Testis (tissue), 2 donors: ENCODE results near the gene PDLIM5.

ENCODE experiments used
- POLR2A ChIP-seq: fragments of 450-650 bp; IDR thresholded peaks from one replicate; pipeline ENCODE4 v1.6.1; 2017; ENCODE audit warnings: antibody characterized with exemption, mild to moderate bottlenecking, moderate library complexity
- TF ChIP-seq, protein P1 (sequence below), 3 experiments: fragments of 450-650 bp in 2 of 3; fragments of 200-600 bp in 1 of 3; sonication (generic) in 1 of 3; IDR thresholded peaks; one replicate each; pipeline ENCODE4 v1.5.1; 2016 to 2019; ENCODE audit warnings: antibody characterized with exemption in 3 of 3, mild to moderate bottlenecking in 2 of 3, moderate library complexity in 1 of 3

DNA sequence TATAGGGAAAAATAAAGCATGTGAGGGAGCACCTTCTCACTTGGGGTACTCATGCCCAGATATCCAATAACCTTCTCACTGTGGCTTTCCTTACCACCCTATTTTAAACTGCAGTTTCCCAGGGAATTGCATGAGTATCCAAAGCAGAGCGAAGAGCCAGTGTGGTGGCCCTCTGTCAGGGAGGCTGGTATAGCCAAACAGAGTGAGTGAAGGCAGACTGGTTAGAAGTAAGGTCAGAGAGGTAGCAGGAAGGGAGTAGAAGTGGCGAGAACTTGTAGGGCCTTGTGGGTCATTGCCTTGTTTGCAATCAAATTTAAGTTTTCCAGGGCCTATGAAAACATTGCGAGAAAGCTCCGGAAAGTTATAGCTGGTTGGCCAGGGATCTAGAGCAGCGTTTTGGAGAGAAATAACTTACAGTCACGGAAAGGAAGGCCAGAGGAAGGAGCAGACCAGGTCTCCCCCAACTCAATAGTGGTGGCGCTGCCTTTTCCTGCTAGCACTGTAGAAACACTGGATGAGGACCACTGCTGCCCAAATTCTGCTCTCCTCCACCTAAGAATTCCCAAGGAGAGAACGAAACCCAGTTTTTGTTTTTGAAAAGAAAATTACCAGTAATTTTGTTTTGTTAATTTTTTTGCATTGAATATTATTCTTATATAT lies 77.2 kb downstream of the PDLIM5 start:
- no peak for TF ChIP-seq POLR2A
- TF ChIP-seq, protein P1, sequence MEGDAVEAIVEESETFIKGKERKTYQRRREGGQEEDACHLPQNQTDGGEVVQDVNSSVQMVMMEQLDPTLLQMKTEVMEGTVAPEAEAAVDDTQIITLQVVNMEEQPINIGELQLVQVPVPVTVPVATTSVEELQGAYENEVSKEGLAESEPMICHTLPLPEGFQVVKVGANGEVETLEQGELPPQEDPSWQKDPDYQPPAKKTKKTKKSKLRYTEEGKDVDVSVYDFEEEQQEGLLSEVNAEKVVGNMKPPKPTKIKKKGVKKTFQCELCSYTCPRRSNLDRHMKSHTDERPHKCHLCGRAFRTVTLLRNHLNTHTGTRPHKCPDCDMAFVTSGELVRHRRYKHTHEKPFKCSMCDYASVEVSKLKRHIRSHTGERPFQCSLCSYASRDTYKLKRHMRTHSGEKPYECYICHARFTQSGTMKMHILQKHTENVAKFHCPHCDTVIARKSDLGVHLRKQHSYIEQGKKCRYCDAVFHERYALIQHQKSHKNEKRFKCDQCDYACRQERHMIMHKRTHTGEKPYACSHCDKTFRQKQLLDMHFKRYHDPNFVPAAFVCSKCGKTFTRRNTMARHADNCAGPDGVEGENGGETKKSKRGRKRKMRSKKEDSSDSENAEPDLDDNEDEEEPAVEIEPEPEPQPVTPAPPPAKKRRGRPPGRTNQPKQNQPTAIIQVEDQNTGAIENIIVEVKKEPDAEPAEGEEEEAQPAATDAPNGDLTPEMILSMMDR (IDR thresholded peaks at IDR 0.05) = no peak
